ENCODE data around the gene ASB4.

GRCh38 chr7:95469187-95469586, 16.6 kb upstream of the ASB4 start:
- TF ChIP-seq L3MBTL2 (conservative IDR thresholded peaks at IDR 0.05): no peak
- no peak for TF ChIP-seq SP1 (IDR thresholded peaks at IDR 0.05)
- TF ChIP-seq FOXM1 (IDR thresholded peaks at IDR 0.05; ENCODE audit: borderline replicate concordance): no peak
- TF ChIP-seq ARNT (IDR thresholded peaks at IDR 0.05): no peak
- TF ChIP-seq ELF4 (IDR thresholded peaks at IDR 0.05): no peak
- TF ChIP-seq SUZ12 (IDR thresholded peaks at IDR 0.05): no peak
- TF ChIP-seq PKNOX1 (IDR thresholded peaks at IDR 0.05): no peak
- no peak for TF ChIP-seq ZNF384 (IDR thresholded peaks at IDR 0.05)
- TF ChIP-seq TARDBP (IDR thresholded peaks at IDR 0.05): no peak
- no peak for TF ChIP-seq HDGF (IDR thresholded peaks at IDR 0.05; ENCODE audit: borderline replicate concordance)
- TF ChIP-seq FOXK2 (IDR thresholded peaks at IDR 0.05): no peak
- TF ChIP-seq NFRKB (IDR thresholded peaks at IDR 0.05): no peak
- no peak for TF ChIP-seq FOXA1 (IDR thresholded peaks at IDR 0.05)

Data from HEK293T (cell line).